ENCODE data around the gene ADI1.

DNA sequence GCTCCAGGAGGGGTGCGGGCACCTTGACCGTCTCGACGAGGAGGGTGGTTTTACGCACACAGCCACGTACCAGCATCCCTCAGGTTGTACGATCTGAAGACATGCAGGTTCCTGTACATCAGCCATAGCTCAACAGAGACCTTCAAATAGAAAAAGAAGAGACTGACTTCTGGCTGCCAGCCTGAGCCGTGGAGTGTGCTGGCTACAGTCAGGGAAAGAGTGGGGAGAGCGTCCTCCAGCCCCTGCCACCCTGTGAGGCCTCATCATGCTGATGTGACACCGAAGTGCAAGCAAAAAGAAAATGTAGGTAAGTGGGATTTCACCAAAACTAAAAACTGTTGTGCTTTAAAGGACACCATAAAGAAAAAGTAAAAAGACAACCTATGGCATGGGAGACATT is 47.0 kb downstream of the ADI1 start:
- TF ChIP-seq, protein P1, sequence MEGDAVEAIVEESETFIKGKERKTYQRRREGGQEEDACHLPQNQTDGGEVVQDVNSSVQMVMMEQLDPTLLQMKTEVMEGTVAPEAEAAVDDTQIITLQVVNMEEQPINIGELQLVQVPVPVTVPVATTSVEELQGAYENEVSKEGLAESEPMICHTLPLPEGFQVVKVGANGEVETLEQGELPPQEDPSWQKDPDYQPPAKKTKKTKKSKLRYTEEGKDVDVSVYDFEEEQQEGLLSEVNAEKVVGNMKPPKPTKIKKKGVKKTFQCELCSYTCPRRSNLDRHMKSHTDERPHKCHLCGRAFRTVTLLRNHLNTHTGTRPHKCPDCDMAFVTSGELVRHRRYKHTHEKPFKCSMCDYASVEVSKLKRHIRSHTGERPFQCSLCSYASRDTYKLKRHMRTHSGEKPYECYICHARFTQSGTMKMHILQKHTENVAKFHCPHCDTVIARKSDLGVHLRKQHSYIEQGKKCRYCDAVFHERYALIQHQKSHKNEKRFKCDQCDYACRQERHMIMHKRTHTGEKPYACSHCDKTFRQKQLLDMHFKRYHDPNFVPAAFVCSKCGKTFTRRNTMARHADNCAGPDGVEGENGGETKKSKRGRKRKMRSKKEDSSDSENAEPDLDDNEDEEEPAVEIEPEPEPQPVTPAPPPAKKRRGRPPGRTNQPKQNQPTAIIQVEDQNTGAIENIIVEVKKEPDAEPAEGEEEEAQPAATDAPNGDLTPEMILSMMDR (conservative IDR thresholded peaks at IDR 0.05; ENCODE audit: low read length), result no peak
- no peak for TF ChIP-seq EZH2phosphoT487 (IDR thresholded peaks at IDR 0.05; ENCODE audit: borderline replicate concordance, low read depth, low read length)
